Endothelial cell (in vitro differentiated cells): ENCODE results near the gene MOCS3. TPM values are rescaled to one million over a fixed set of nuclear protein-coding genes. Genes with fewer than 3 reads are reported as not detected.

Experiments
- DNase-seq: peaks from one replicate; pipeline ENCODE4 v3.0.0; 2021; ENCODE audit warnings: low spot score
- H3K27ac Mint-ChIP-seq: one replicate; pipeline ENCODE4 v1.8.0; 2021; ENCODE audit warnings: mixed read lengths, inconsistent platforms; ENCODE audit not compliant: unreplicated experiment
- H3K27me3 Mint-ChIP-seq: one replicate; pipeline ENCODE4 v1.8.0; 2021; ENCODE audit warnings: mild to moderate bottlenecking, moderate library complexity, mixed read lengths, inconsistent platforms; ENCODE audit not compliant: unreplicated experiment
- H3K36me3 Mint-ChIP-seq: one replicate; pipeline ENCODE4 v1.8.0; 2021; ENCODE audit warnings: mild to moderate bottlenecking, low read depth, mixed read lengths, inconsistent platforms; ENCODE audit not compliant: unreplicated experiment
- H3K4me1 Mint-ChIP-seq: one replicate; pipeline ENCODE4 v1.8.0; 2021; ENCODE audit warnings: mild to moderate bottlenecking, mixed read lengths, inconsistent platforms; ENCODE audit not compliant: unreplicated experiment
- H3K4me3 Mint-ChIP-seq: one replicate; pipeline ENCODE4 v1.8.0; 2021; ENCODE audit warnings: mild to moderate bottlenecking, mixed read lengths, inconsistent platforms; ENCODE audit not compliant: unreplicated experiment
- H3K9me3 Mint-ChIP-seq: one replicate; pipeline ENCODE4 v1.8.0; 2021; ENCODE audit warnings: mixed read lengths, inconsistent platforms; ENCODE audit not compliant: unreplicated experiment
- total RNA-seq: library from RNA; stranded (reverse); fragmentation: NEBNext Ultra II Directional; extraction: Animal tissue kit (Norgen Biotek cat#: 25700); gene quantifications from one replicate; pipeline ENCODE4 v1.2.1, GENCODE V29; 2021; ENCODE audit not compliant: unreplicated experiment
- TF ChIP-seq, protein P1 (sequence below): fragments of 200-600 bp; sonication (generic); IDR thresholded peaks from one replicate; pipeline ENCODE4 v1.5.0; 2021; ENCODE audit warnings: antibody characterized with exemption; ENCODE audit not compliant: unreplicated experiment

MOCS3 gene
- total RNA-seq, 1 donor from 2014 or later: 6.3 TPM

DNA sequence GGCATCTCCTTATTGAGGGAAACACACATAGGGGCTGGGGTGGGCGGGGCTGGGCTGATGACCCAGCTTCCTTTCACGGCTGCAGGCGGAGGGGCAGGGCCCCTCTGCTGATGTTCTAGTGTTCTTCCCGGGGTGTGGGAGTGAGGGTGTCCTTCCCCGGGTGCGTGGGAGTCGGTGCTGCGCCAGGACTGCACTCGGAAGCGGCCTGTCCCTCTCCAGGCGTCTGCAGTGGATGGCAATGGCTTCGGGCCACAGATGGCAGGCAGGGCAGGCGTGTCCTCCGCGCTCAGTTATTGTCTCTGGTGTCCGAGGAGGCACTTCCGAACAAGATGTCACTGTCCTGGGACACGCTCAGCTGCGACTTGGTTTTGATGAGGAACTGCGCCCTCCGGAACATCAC is 45.1 kb downstream of the MOCS3 start:
- Mint-ChIP-seq H3K4me3 (no peak overlapping the region), H3K27ac (no peak overlapping the region), H3K4me1 (no peaks in the 10 kb centered on the region), H3K9me3 (no peaks in the 10 kb centered on the region), H3K36me3 (peaks cover 10% of the 10 kb centered on the region), H3K27me3 (peaks cover 13% of the 10 kb centered on the region)
- TF ChIP-seq, protein P1, sequence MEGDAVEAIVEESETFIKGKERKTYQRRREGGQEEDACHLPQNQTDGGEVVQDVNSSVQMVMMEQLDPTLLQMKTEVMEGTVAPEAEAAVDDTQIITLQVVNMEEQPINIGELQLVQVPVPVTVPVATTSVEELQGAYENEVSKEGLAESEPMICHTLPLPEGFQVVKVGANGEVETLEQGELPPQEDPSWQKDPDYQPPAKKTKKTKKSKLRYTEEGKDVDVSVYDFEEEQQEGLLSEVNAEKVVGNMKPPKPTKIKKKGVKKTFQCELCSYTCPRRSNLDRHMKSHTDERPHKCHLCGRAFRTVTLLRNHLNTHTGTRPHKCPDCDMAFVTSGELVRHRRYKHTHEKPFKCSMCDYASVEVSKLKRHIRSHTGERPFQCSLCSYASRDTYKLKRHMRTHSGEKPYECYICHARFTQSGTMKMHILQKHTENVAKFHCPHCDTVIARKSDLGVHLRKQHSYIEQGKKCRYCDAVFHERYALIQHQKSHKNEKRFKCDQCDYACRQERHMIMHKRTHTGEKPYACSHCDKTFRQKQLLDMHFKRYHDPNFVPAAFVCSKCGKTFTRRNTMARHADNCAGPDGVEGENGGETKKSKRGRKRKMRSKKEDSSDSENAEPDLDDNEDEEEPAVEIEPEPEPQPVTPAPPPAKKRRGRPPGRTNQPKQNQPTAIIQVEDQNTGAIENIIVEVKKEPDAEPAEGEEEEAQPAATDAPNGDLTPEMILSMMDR: no peak
- no peak for DNase-seq

- H3K27me3 Mint-ChIP-seq: peaks cover 13% of the 10 kb centered on the region
- H3K27ac Mint-ChIP-seq: no peak overlapping the region
- no peaks in the 10 kb centered on the region for H3K9me3 Mint-ChIP-seq
- H3K4me1 Mint-ChIP-seq: no peaks in the 10 kb centered on the region
- no peak for DNase-seq
- no peak overlapping the region for H3K4me3 Mint-ChIP-seq
- TF ChIP-seq, protein P1: no peak
- peaks cover 13% of the 10 kb centered on the region for H3K36me3 Mint-ChIP-seq
Measured at GRCh38 chr20:51004305-51004727, 45.7 kb downstream of the MOCS3 start.

DNA sequence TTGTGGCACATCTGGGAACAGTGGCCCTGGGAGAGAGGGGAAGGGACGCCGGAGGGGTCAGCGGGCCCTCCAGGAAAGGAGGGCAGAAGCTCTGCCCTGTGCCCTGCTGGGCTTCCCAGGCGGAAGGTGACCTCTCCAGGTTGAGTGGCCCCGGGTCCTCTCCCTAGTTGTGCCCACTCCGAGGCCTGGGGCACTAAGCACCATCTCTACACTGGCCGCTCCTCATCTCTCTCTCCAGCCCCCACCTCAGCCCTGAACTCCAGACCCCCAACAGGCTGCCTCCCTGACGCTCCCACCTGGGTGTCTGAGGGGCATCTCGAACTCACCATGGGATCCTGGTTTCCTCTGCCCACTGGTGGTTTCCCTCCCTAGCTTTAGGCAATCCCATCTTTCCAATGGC is 46.2 kb downstream of the MOCS3 start:
- no peak overlapping the region for H3K27ac Mint-ChIP-seq
- TF ChIP-seq, protein P1: no peak

GRCh38 chr20:51005214-51005613 is 46.6 kb downstream of the MOCS3 start:
- Mint-ChIP-seq H3K36me3 (peaks cover 14% of the 10 kb centered on the region), H3K27me3 (peaks cover 13% of the 10 kb centered on the region), H3K4me1 (no peaks in the 10 kb centered on the region), H3K9me3 (no peaks in the 10 kb centered on the region), H3K4me3 (no peak overlapping the region), H3K27ac (no peak overlapping the region)
- no peak for DNase-seq
- TF ChIP-seq, protein P1: no peak

More for the DNA sequence above, 46.2 kb downstream of the MOCS3 start:
- no peaks in the 10 kb centered on the region for H3K4me1 Mint-ChIP-seq
- DNase-seq: no peak
- peaks cover 14% of the 10 kb centered on the region for H3K36me3 Mint-ChIP-seq
- H3K9me3 Mint-ChIP-seq: no peaks in the 10 kb centered on the region
- H3K27me3 Mint-ChIP-seq: peaks cover 13% of the 10 kb centered on the region
- H3K4me3 Mint-ChIP-seq: no peak overlapping the region

GRCh38 chr20:51008718-51009117 is 50.1 kb downstream of the MOCS3 start:
- H3K36me3 Mint-ChIP-seq: peaks cover 10% of the 10 kb centered on the region
- H3K9me3 Mint-ChIP-seq: no peaks in the 10 kb centered on the region
- DNase-seq: no peak
- H3K4me3 Mint-ChIP-seq: no peak overlapping the region
- no peak overlapping the region for H3K27ac Mint-ChIP-seq
- H3K4me1 Mint-ChIP-seq: peaks cover 6% of the 10 kb centered on the region
- TF ChIP-seq, protein P1: no peak
- H3K27me3 Mint-ChIP-seq: peaks cover 7% of the 10 kb centered on the region
